NCI-H510A (cell line): Measurements from ENCODE around the gene BRSK1.
"Not testable (repeated sequence)": the region's sequence is repeated elsewhere in the genome, so short reads cannot be mapped to it uniquely, and the experiment has no call there.

Experiments
- DNase-seq: peaks from one replicate; lab custom pipeline; 2025; lab: John Stamatoyannopoulos, UW

The BRSK1 gene

GRCh38 chr19:55304279-55304978 is 20.6 kb downstream of the BRSK1 start:
- DNase-seq, result no peak

- DNase-seq, result no peak
Observed at GRCh38 chr19:55304980-55305379, 21.2 kb downstream of the BRSK1 start.

GRCh38 chr19:55305491-55305890 is 21.7 kb downstream of the BRSK1 start:
- no peak for DNase-seq

GRCh38 chr19:55305983-55306562 is 22.3 kb downstream of the BRSK1 start:
- DNase-seq, result no peak

- DNase-seq, result no peak
Observed at GRCh38 chr19:55306712-55307111, 22.9 kb downstream of the BRSK1 start.

GRCh38 chr19:55308281-55308680 is 24.5 kb downstream of the BRSK1 start:
- DNase-seq, result no peak

- DNase-seq, result no peak
Observed at GRCh38 chr19:55309448-55309847, 25.7 kb downstream of the BRSK1 start.

GRCh38 chr19:55310498-55310897 is 26.7 kb downstream of the BRSK1 start:
- DNase-seq, result no peak

- no peak for DNase-seq
Observed at GRCh38 chr19:55311397-55311796, 27.6 kb downstream of the BRSK1 start.

GRCh38 chr19:55311797-55312196 is 28.0 kb downstream of the BRSK1 start:
- no peak for DNase-seq

- no peak for DNase-seq
Observed at GRCh38 chr19:55312621-55313512, 29.1 kb downstream of the BRSK1 start.

- DNase-seq, result no peak
Observed at GRCh38 chr19:55314396-55314795, 30.6 kb downstream of the BRSK1 start.

GRCh38 chr19:55315956-55316525 is 32.2 kb downstream of the BRSK1 start:
- DNase-seq, result no peak

GRCh38 chr19:55316646-55317045 is 32.8 kb downstream of the BRSK1 start:
- no peak for DNase-seq

- peak; percentile 18 for DNase-seq
Observed at GRCh38 chr19:55319785-55320184, 36.0 kb downstream of the BRSK1 start.

- DNase-seq, result no peak
Observed at GRCh38 chr19:55320844-55321419, 37.1 kb downstream of the BRSK1 start.

- DNase-seq, result no peak
Observed at GRCh38 chr19:55321466-55322137, 37.8 kb downstream of the BRSK1 start.

- no peak for DNase-seq
Observed at GRCh38 chr19:55322204-55322885, 38.5 kb downstream of the BRSK1 start.

GRCh38 chr19:55324662-55325061 is 40.9 kb downstream of the BRSK1 start:
- DNase-seq, result no peak

- DNase-seq, result no peak
Observed at GRCh38 chr19:55325172-55325571, 41.4 kb downstream of the BRSK1 start, which contains the start of gene TMEM150B. TMEM150B (minus strand) TSS chr19:55325341; CDS start chr19:55321036, 4,305 bp downstream.

GRCh38 chr19:55328774-55329318 is 45.0 kb downstream of the BRSK1 start:
- not testable (repeated sequence) for DNase-seq
